Calu3 (cell line): Measurements from ENCODE around the gene ERN1. TPM values are rescaled to one million over a fixed set of nuclear protein-coding genes. Genes with fewer than 3 reads are reported as not detected.

Experiments
- BruUV-seq: library from RNA; stranded (reverse); fragments of 400-500 nt; replicated peaks from 2 replicates; lab custom pipeline; 2021; lab: Mats Ljungman, UMichigan
- CTCF ChIA-PET: fragments of 300-600 bp; sonication (Branson Sonifier 250); formaldehyde crosslinking; loops from one replicate; lab custom pipeline; 2022; ENCODE audit warnings: antibody characterized with exemption; lab: Charles Lee
- DNase-seq: peaks from one replicate; pipeline ENCODE4 v3.0.0; 2022
- H3K27ac Mint-ChIP-seq: one replicate; pipeline ENCODE4 v1.8.0; 2022; ENCODE audit warnings: mixed read lengths; ENCODE audit not compliant: unreplicated experiment
- H3K27me3 Mint-ChIP-seq: one replicate; pipeline ENCODE4 v1.8.0; 2022; ENCODE audit warnings: mixed read lengths; ENCODE audit not compliant: unreplicated experiment
- H3K36me3 Mint-ChIP-seq: one replicate; pipeline ENCODE4 v1.8.0; 2022; ENCODE audit warnings: mild to moderate bottlenecking, moderate library complexity, mixed read lengths; ENCODE audit not compliant: insufficient read depth, unreplicated experiment
- H3K4me1 Mint-ChIP-seq: one replicate; pipeline ENCODE4 v1.8.0; 2022; ENCODE audit warnings: mild to moderate bottlenecking, low read depth, mixed read lengths; ENCODE audit not compliant: unreplicated experiment
- H3K4me3 Mint-ChIP-seq: one replicate; pipeline ENCODE4 v1.8.0; 2022; ENCODE audit warnings: mild to moderate bottlenecking, low read depth, moderate library complexity, mixed read lengths; ENCODE audit not compliant: unreplicated experiment
- H3K9me3 Mint-ChIP-seq: one replicate; pipeline ENCODE4 v1.8.0; 2022; ENCODE audit warnings: low read depth, mixed read lengths; ENCODE audit not compliant: unreplicated experiment
- CTCF ChIP-seq: fragments of 200-600 bp; IDR thresholded peaks from one replicate; pipeline ENCODE4 v1.8.0; 2022; ENCODE audit warnings: antibody characterized with exemption; ENCODE audit not compliant: unreplicated experiment
- intact Hi-C: fragments of 100-400 bp; cut with micrococcal nuclease; formaldehyde crosslinking; loops from one replicate; pipeline ENCODE4 v1.10.0; 2022; ENCODE audit not compliant: unreplicated experiment
- total RNA-seq: library from RNA; stranded (reverse); gene quantifications from 2 replicates; pipeline ENCODE4 v1.2.3, GENCODE V29; 2022

Gene ERN1
- total RNA-seq, 1 experiment from 2014 or later, result 16.5 TPM

- Mint-ChIP-seq H3K4me3 (no peak overlapping the region), H3K36me3 (peaks cover 18% of the 10 kb centered on the region), H3K27me3 (no peaks in the 10 kb centered on the region), H3K4me1 (no peaks in the 10 kb centered on the region), H3K27ac (peak overlapping the region; percentile 68), H3K9me3 (no peaks in the 10 kb centered on the region)
- intact Hi-C loops, result no loop called here
- no peak for TF ChIP-seq CTCF
- no TSS peak for BruUV-seq
- DNase-seq, result no peak
- CTCF ChIA-PET, result no interaction called here
These were observed 17.4 kb upstream of the ERN1 start for GRCh38 chr17:64147110-64148016.

- no peaks in the 10 kb centered on the region for H3K27me3 Mint-ChIP-seq
- H3K27ac Mint-ChIP-seq, result no peak overlapping the region
- no peaks in the 10 kb centered on the region for H3K9me3 Mint-ChIP-seq
- intact Hi-C loops, result no loop called here
- TF ChIP-seq CTCF, result no peak
- H3K36me3 Mint-ChIP-seq, result peaks cover 18% of the 10 kb centered on the region
- DNase-seq, result peak; percentile 29
- CTCF ChIA-PET, result interaction anchor here (0.6 to 1.9 kb wide), 4 partner anchors 13 to 135 kb away, joined by 3 to 5 read pairs (median 4); no protein-coding TSS in a partner anchor
- TSS peak; percentile 75 for BruUV-seq
- H3K4me1 Mint-ChIP-seq, result no peaks in the 10 kb centered on the region
- no peak overlapping the region for H3K4me3 Mint-ChIP-seq
These were observed 16.6 kb upstream of the ERN1 start for GRCh38 chr17:64146418-64147109.

- peaks cover 18% of the 10 kb centered on the region for H3K36me3 Mint-ChIP-seq
- H3K9me3 Mint-ChIP-seq, result no peaks in the 10 kb centered on the region
- no TSS peak for BruUV-seq
- peak; percentile 88 for DNase-seq
- H3K27me3 Mint-ChIP-seq, result no peaks in the 10 kb centered on the region
- no peak overlapping the region for H3K4me3 Mint-ChIP-seq
- no peaks in the 10 kb centered on the region for H3K4me1 Mint-ChIP-seq
- intact Hi-C loops, result loop anchor here (2.0 kb wide), 1 partner anchor 137 kb away; no protein-coding TSS in a partner anchor
- no peak for TF ChIP-seq CTCF
- CTCF ChIA-PET, result interaction anchor here (0.6 to 1.9 kb wide), 4 partner anchors 13 to 136 kb away, joined by 3 to 5 read pairs (median 4); no protein-coding TSS in a partner anchor
- no peak overlapping the region for H3K27ac Mint-ChIP-seq
These were observed 15.9 kb upstream of the ERN1 start for GRCh38 chr17:64145751-64146417.

GRCh38 chr17:64145375-64145750 lies 15.4 kb upstream of the ERN1 start:
- Mint-ChIP-seq H3K4me1 (no peaks in the 10 kb centered on the region), H3K27ac (no peak overlapping the region), H3K27me3 (no peaks in the 10 kb centered on the region), H3K36me3 (peaks cover 18% of the 10 kb centered on the region), H3K9me3 (no peaks in the 10 kb centered on the region), H3K4me3 (no peak overlapping the region)
- intact Hi-C loops, result loop anchor here (2.0 kb wide), 1 partner anchor 137 kb away; no protein-coding TSS in a partner anchor
- CTCF ChIA-PET, result interaction anchor here (0.9 to 1.9 kb wide), 3 partner anchors 12 to 137 kb away, joined by 3 to 5 read pairs (median 4); no protein-coding TSS in a partner anchor
- no peak for TF ChIP-seq CTCF
- DNase-seq, result no peak
- BruUV-seq, result no TSS peak
